K562 (cell line): ENCODE data around the gene ODAD3. TPM values are rescaled to one million over a fixed set of nuclear protein-coding genes. Genes with fewer than 3 reads are reported as not detected.

Source experiments
- ATAC-seq: fragments of 200-7000 bp; cut with Tn5 transposase; 3 replicates; pipeline ENCODE4 v1.9.1; 2020; ENCODE audit warnings: moderate library complexity
- BruUV-seq: library from RNA; stranded (reverse); fragments of 400-500 nt; replicated peaks from 2 replicates; lab custom pipeline; 2021; lab: Mats Ljungman, UMichigan
- CTCF ChIA-PET: fragments of 300-600 bp; formaldehyde crosslinking; extraction: SDS; loops from one replicate; lab custom pipeline; 2021; ENCODE audit warnings: low intra/inter-chr PET ratio; lab: Yijun Ruan, JAX
- POLR2A ChIA-PET: fragments of 300-600, 350-650 bp; sonication (Branson Sonifier 250); formaldehyde crosslinking; extraction: SDS; loops from one replicate; lab custom pipeline; 2021; ENCODE audit warnings: antibody characterized with exemption, inconsistent platforms; lab: Yijun Ruan, JAX
- DNase-seq, 4 experiments: peaks; one replicate each; pipeline versions ENCODE4 v3.0.0 to v3.0.0-alpha.2; 2011 to 2018; ENCODE audit warnings: low spot score in 3 of 4, mixed read lengths in 3 of 4; ENCODE audit errors: extremely low read depth in 1 of 4
- FAIRE-seq: peaks from 2 replicates; lab custom pipeline; 2011; peaks lifted over from hg19 to GRCh38; lab: Jason Lieb, UNC
- H2AFZ ChIP-seq: 2 replicates; pipeline ENCODE4 v1.6.0; 2011; ENCODE audit warnings: low read depth, low read length, control low read depth, inconsistent platforms
- H3K27ac ChIP-seq: fragments of 200-600 bp; 3 replicates; pipeline ENCODE4 v1.8.0; 2011; ENCODE audit warnings: low read depth, mild to moderate bottlenecking, control low read depth, inconsistent platforms, low read length, moderate library complexity, mixed read lengths; ENCODE audit errors: extremely low read depth
- H3K27me3 ChIP-seq, 2 experiments: fragments of 300-600 bp in 1 of 2; 2 replicates in 1 of 2; 3 replicates in 1 of 2; pipeline versions ENCODE4 v1.6.0 to v1.8.0; 2011; ENCODE audit warnings: inconsistent platforms in 2 of 2, low read length in 2 of 2, mild to moderate bottlenecking in 1 of 2, mixed read lengths in 1 of 2, moderate library complexity in 1 of 2; ENCODE audit not compliant: control insufficient read depth in 2 of 2, insufficient read depth in 2 of 2
- H3K36me3 ChIP-seq: fragments of 300-600 bp; 3 replicates; pipeline ENCODE4 v1.8.0; 2011; ENCODE audit warnings: mild to moderate bottlenecking, low read length, inconsistent platforms; ENCODE audit not compliant: control insufficient read depth, insufficient read depth
- H3K4me1 ChIP-seq, 2 experiments: fragments of 200-600 bp in 1 of 2; replicated peaks in 1 of 2; 2 replicates in 1 of 2; 3 replicates in 1 of 2; pipeline versions ENCODE4 v1.5.1 to v1.8.0; 2011; ENCODE audit warnings: inconsistent platforms in 2 of 2, low read length in 2 of 2, mild to moderate bottlenecking in 1 of 2, mixed read lengths in 1 of 2, moderate library complexity in 1 of 2; ENCODE audit not compliant: control insufficient read depth in 2 of 2, insufficient read depth in 2 of 2
- H3K4me2 ChIP-seq: 2 replicates; pipeline ENCODE4 v1.6.1; 2011; ENCODE audit warnings: low read length, control low read depth, inconsistent platforms, mixed read lengths; ENCODE audit not compliant: insufficient read depth
- H3K4me3 ChIP-seq: fragments of 200-600 bp; sonication (generic), shearing (Covaris generic); 2 replicates; pipeline ENCODE4 v1.5.1; 2016; ENCODE audit warnings: control low read depth, inconsistent platforms
- H3K79me2 ChIP-seq: fragments of 200-600 bp; 3 replicates; pipeline ENCODE4 v1.8.0; 2011; ENCODE audit warnings: low read length, inconsistent platforms; ENCODE audit not compliant: control insufficient read depth, insufficient read depth
- H3K9ac ChIP-seq, 2 experiments: 2 replicates each; pipeline versions ENCODE4 v1.6.0 to v1.6.1; 2011; ENCODE audit warnings: low read depth in 2 of 2, low read length in 2 of 2, control low read depth in 1 of 2, inconsistent platforms in 1 of 2, mild to moderate bottlenecking in 1 of 2, mixed read lengths in 1 of 2; ENCODE audit not compliant: insufficient read depth in 1 of 2
- H3K9me1 ChIP-seq: one replicate; pipeline ENCODE4 v1.6.0; 2011; ENCODE audit warnings: inconsistent platforms, mild to moderate bottlenecking, low read length, moderate library complexity; ENCODE audit not compliant: control insufficient read depth, insufficient read depth
- H3K9me3 ChIP-seq: replicated peaks from 2 replicates; pipeline ENCODE4 v1.5.1; 2011; ENCODE audit warnings: low read depth, low read length, inconsistent platforms; ENCODE audit not compliant: control insufficient read depth, insufficient read depth
- H4K20me1 ChIP-seq: replicated peaks from 2 replicates; pipeline ENCODE4 v1.6.1; 2011; ENCODE audit warnings: low read length, inconsistent platforms, mixed read lengths; ENCODE audit not compliant: control insufficient read depth, insufficient read depth
- CHAMP1 ChIP-seq: fragments of 450-650 bp; IDR thresholded peaks from 2 replicates; pipeline ENCODE4 v1.6.1; 2016; ENCODE audit warnings: mild to moderate bottlenecking
- ESRRB ChIP-seq: fragments of 250-450 bp; sonication (Bioruptor Pico); IDR thresholded peaks from 2 replicates; pipeline ENCODE4 v1.5.0; 2020; ENCODE audit warnings: mild to moderate bottlenecking, moderate library complexity, borderline replicate concordance
- FOXA1 ChIP-seq: fragments of 450-650 bp; IDR thresholded peaks from 2 replicates; pipeline ENCODE4 v1.6.1; 2016; ENCODE audit warnings: mild to moderate bottlenecking, borderline replicate concordance
- GATAD2A ChIP-seq: fragments of 450-650 bp; IDR thresholded peaks from 2 replicates; pipeline ENCODE4 v1.6.1; 2017
- GTF2F1 ChIP-seq: IDR thresholded peaks from 2 replicates; pipeline ENCODE4 v1.6.1; 2011; ENCODE audit warnings: low read depth, low read length, improper control_type of control experiment
- HEY1 ChIP-seq: fragments of 250-450 bp; sonication (Bioruptor Pico); IDR thresholded peaks from 2 replicates; pipeline ENCODE4 v1.5.0; 2020; ENCODE audit warnings: mild to moderate bottlenecking, moderate library complexity, borderline replicate concordance
- MEF2A ChIP-seq: IDR thresholded peaks from 2 replicates; pipeline ENCODE4 v1.6.1; 2011; ENCODE audit warnings: low read depth, mild to moderate bottlenecking, low read length, moderate library complexity; ENCODE audit not compliant: control insufficient read depth
- MTA3 ChIP-seq: fragments of 450-650 bp; formaldehyde crosslinking; IDR thresholded peaks from 2 replicates; pipeline ENCODE4 v1.6.1; 2017; ENCODE audit warnings: mild to moderate bottlenecking, borderline replicate concordance
- NR1H2 ChIP-seq: sonication (generic); formaldehyde crosslinking; IDR thresholded peaks from 2 replicates; pipeline ENCODE4 v1.4.0; 2020; ENCODE audit warnings: mild to moderate bottlenecking, missing genetic modification reagents
- RFX7 ChIP-seq: fragments of 250-450 bp; sonication (Bioruptor Pico); IDR thresholded peaks from 2 replicates; pipeline ENCODE4 v1.5.1; 2021; ENCODE audit warnings: mild to moderate bottlenecking
- WGBS: fragments of 100-300 bp; shearing (Covaris generic); methylation state at CpG from one replicate; pipeline ENCODE4 v1.1.6; 2016; ENCODE audit warnings: low coverage, mixed read lengths; ENCODE audit not compliant: insufficient coverage; ENCODE audit errors: missing lambda C conversion rate; 5-methylcytosine and 5-hydroxymethylcytosine counted together
- in situ Hi-C: fragments of 300-500 bp; cut with MboI; formaldehyde crosslinking; loops from 4 replicates; pipeline ENCODE4 v1.15.0; 2018; ENCODE audit warnings: inconsistent platforms, mixed read lengths
- intact Hi-C: fragments of 100-400 bp; cut with micrococcal nuclease; formaldehyde crosslinking; loops from 2 replicates; pipeline ENCODE4 v1.14.2; 2022
- polyA plus RNA-seq, 8 experiments: library from polyadenylated mRNA; depleted of rRNA in 4 of 8; stranded (reverse) in 5 of 8; unstranded in 3 of 8; fragments of >200 nt; fragmentation: Nextera tagmentation in 2 of 8; fragmentation: Illumina TruSeq in 1 of 8; extraction: Ambion mirVana in 2 of 8; extraction: Trizol in 1 of 8; gene quantifications; 2 replicates each; pipeline versions ENCODE4 v1.2.1 to v1.2.3, GENCODE V29; 2011 to 2014; ENCODE audit warnings: inconsistent platforms in 1 of 8, missing spikeins in 1 of 8
- total RNA-seq, 7 experiments: library from RNA; depleted of rRNA in 6 of 7; stranded (reverse); fragments of >200 nt in 6 of 7; fragmentation: Illumina TruSeq in 2 of 7; extraction: Trizol in 2 of 7; gene quantifications; 2 replicates each; pipeline versions ENCODE4 v1.2.1 to v1.2.3, GENCODE V29; 2011 to 2021; ENCODE audit warnings: low replicate concordance in 1 of 7
- TF ChIP-seq, protein P1 (sequence below): fragments of 450-650 bp; IDR thresholded peaks from 2 replicates; pipeline ENCODE4 v1.6.1; 2018; ENCODE audit warnings: mild to moderate bottlenecking, low read depth; ENCODE audit not compliant: partially characterized antibody
- TF ChIP-seq, protein P2 (sequence below), 2 experiments: fragments of 450-650 bp in 1 of 2; IDR thresholded peaks; 2 replicates each; pipeline ENCODE4 v1.6.1; 2011 to 2017; ENCODE audit warnings: low read depth in 2 of 2, antibody characterized with exemption in 1 of 2, borderline replicate concordance in 1 of 2, low read length in 1 of 2, mild to moderate bottlenecking in 1 of 2, mixed read lengths in 1 of 2; ENCODE audit not compliant: control insufficient read depth in 1 of 2

Gene ODAD3
- total and polyA plus RNA-seq, 9 of the 15 experiments (the other 6 are each of a cell fraction or from before 2014, with no cell fraction given), result 0.07 to 0.72 (median 0.14) TPM; not detected in 2

- TF ChIP-seq HEY1 (no peak), MEF2A (no peak), GATAD2A (no peak)
Measured at GRCh38 chr19:11465600-11465999, 30.7 kb upstream of the ODAD3 start (continued).

GRCh38 chr19:11464333-11465265 lies 29.7 kb upstream of the ODAD3 start:
- intact Hi-C loops (no loop called here), in situ Hi-C loops (no loop called here)
- Histone ChIP-seq H4K20me1 (no peaks in the 10 kb centered on the region), H3K4me1 (peaks cover 0 to 9% of the 10 kb centered on the region in 2 experiments; a peak in 1 of 5 replicates), H2AFZ (no peak overlapping the region), H3K9me3 (no peaks in the 10 kb centered on the region), H3K79me2 (no peaks in the 10 kb centered on the region), H3K4me2 (no peak overlapping the region), H3K4me3 (no peak overlapping the region), H3K27me3 (peaks cover 7 to 40% of the 10 kb centered on the region in 2 experiments), H3K36me3 (no peaks in the 10 kb centered on the region), H3K9ac (no peak overlapping the region), H3K9me1 (no peaks in the 10 kb centered on the region), H3K27ac (no peak overlapping the region)
- CTCF ChIA-PET, result interaction anchor here (0.7 kb wide), 1 partner anchor 230 kb away, joined by 3 read pairs; no protein-coding TSS in a partner anchor
- FAIRE-seq (no peak), ATAC-seq (no peak), DNase-seq (no peak)
- 15% methylated on average over 8 of the region's 11 CpGs for WGBS
- POLR2A ChIA-PET, result interaction anchor here (0.6 kb wide), 1 partner anchor 14 kb away, joined by 3 read pairs; no protein-coding TSS in a partner anchor
- no TSS peak for BruUV-seq
- TF ChIP-seq ESRRB (no peak), RFX7 (CRISPR knock-in tag) (no peak), CHAMP1 (no peak), NR1H2 (CRISPR knock-in tag) (no peak), MTA3 (no peak), FOXA1 (no peak), GTF2F1 (no peak)
- TF ChIP-seq, protein P1, sequence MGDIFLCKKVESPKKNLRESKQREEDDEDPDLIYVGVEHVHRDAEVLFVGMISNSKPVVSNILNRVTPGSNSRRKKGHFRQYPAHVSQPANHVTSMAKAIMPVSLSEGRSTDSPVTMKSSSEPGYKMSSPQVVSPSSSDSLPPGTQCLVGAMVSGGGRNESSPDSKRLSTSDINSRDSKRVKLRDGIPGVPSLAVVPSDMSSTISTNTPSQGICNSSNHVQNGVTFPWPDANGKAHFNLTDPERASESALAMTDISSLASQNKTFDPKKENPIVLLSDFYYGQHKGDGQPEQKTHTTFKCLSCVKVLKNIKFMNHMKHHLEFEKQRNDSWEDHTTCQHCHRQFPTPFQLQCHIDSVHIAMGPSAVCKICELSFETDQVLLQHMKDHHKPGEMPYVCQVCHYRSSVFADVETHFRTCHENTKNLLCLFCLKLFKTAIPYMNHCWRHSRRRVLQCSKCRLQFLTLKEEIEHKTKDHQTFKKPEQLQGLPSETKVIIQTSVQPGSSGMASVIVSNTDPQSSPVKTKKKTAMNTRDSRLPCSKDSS, result peak; percentile 43
- TF ChIP-seq, protein P2, sequence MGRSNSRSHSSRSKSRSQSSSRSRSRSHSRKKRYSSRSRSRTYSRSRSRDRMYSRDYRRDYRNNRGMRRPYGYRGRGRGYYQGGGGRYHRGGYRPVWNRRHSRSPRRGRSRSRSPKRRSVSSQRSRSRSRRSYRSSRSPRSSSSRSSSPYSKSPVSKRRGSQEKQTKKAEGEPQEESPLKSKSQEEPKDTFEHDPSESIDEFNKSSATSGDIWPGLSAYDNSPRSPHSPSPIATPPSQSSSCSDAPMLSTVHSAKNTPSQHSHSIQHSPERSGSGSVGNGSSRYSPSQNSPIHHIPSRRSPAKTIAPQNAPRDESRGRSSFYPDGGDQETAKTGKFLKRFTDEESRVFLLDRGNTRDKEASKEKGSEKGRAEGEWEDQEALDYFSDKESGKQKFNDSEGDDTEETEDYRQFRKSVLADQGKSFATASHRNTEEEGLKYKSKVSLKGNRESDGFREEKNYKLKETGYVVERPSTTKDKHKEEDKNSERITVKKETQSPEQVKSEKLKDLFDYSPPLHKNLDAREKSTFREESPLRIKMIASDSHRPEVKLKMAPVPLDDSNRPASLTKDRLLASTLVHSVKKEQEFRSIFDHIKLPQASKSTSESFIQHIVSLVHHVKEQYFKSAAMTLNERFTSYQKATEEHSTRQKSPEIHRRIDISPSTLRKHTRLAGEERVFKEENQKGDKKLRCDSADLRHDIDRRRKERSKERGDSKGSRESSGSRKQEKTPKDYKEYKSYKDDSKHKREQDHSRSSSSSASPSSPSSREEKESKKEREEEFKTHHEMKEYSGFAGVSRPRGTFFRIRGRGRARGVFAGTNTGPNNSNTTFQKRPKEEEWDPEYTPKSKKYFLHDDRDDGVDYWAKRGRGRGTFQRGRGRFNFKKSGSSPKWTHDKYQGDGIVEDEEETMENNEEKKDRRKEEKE (IDR thresholded peaks at IDR 0.05; ENCODE audit: borderline replicate concordance in 1 of 2, control insufficient read depth in 1 of 2, low read depth in 2 of 2, low read length in 1 of 2), result no peak
